HG03097 (cell line): Measurements from ENCODE around the gene SPDYC.
"Not testable (repeated sequence)": the region's sequence is repeated elsewhere in the genome, so short reads cannot be mapped to it uniquely, and the experiment has no call there.

ENCODE experiments used
- ATAC-seq: cut with Tn5 transposase; IDR thresholded peaks from one replicate; pipeline ENCODE4 v1.9.1; 2021; ENCODE audit not compliant: unreplicated experiment, low FRiP score

SPDYC gene

DNA sequence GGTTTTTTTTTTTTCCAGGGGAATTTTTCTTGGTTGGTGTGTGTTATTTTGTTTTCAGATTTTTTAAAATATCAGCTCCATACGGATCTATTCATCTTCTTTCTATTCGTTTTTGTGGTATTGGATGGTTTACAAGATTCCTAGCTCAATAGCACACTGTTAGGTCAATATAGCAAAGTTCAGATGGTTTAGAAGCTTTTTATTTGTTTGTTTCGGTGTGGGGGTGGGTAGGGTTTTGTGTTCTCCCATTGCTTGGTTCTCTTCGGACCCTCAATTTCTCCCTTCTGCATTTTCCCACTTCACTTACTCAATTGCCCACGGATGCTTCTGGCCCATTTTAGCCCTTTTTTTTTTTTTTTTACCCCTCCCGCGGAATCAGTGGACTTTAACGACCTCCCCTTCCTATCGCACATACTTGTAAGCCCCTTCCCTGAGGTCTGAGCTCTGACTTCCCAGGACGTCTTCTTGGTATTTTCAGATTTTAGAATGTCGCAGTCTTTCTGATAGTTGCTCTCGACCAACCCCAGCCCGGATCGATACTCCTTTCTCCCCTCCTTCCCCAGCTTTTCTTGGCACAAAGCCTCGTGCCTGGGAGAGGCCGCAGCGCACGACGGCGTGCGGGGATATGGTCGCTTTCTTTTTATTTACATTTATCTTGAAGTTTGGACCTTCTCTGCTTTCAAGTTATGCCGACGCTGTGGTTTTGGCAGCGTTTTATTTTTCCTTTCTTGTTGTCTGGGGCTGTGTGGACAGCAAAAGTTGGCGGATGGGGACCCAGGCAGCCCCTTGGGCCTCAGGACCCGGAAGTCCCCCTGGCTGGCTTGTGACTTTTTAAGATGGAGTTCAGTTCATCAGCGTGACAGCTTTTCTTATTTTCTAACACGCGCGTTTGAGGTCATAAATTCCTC is 4.4 kb upstream of the SPDYC start:
- no peak for ATAC-seq

DNA sequence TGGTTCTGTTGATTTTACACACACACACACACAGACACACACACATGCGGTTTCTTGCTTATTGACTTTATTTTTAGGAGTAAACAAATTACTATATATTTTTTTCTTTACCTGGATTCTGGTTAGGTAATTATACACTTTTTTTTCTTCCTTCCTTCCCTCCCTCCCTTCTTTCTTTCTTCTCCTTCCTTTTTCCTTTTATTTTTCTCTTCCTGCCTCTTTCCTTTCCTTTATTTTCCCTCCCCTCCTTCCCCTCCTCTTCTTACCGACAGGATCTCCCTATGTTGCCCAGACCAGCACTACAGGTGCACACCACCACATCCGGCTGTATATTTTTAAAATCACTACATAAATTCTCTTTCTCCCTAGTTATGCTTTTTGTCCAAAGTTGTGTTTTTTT is 3.1 kb upstream of the SPDYC start:
- no peak for ATAC-seq

DNA sequence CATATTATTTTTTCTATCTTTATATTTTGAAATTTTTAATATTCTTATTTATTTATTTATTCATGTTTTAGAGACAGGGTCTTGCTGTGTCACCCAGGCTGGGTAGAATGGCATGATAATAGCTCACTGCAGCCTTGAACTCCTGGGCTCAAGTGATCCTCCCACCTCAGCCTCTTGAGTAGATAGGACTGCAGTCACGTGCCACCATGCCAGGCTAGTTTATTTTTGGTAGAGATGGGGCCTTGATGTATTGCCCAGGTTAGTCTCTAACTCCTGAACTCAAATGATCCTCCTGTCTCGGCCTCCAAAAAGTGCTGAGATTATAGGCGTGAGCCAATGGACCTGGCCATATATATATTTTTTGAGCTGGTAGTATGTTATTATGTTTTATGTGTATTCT is 2.4 kb upstream of the SPDYC start:
- ATAC-seq, result no peak

DNA sequence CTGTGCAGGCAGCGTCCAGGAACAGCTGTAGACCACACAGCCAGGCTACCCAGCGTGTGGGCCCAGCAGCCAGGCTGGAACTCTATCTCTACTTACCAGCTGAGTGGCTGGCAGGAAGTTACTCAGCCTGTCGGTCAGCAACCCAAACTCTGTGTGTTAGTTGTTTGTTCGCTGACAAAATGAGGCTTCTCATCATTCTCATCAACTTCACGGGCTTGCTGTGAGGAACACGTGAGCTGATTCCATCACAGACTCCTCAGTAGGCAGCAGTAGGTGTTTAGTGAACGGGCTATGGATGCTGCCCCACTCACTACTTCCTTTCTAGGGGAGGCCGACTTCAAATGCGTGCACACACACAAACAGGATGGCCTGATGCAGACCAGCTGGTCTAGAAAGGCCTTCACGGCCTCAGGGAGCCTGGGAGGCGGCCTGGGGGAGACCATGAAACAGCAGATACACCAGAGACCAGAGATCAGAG is 830 bp upstream of the SPDYC start:
- no peak for ATAC-seq

DNA sequence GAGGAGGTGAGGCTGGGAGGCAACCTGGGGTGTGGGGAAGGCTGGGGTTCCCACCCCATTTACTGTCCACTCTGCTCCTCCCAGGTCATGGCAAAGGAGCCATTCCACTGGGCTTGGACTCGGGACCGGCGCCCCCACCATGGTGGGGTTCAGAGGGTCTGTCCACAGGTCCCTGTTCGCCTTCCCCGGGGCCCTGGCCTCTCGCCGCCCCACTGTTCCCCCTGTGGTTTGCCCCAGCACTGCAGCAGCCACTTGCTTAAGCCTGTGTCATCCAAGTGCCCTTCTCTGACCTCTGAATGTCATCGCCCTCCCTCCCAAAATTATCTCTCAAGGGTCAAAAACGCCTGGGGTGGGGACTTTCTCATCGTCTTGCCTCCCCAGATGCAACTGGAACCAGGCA is 2.6 kb downstream of the SPDYC start:
- no peak for ATAC-seq

DNA sequence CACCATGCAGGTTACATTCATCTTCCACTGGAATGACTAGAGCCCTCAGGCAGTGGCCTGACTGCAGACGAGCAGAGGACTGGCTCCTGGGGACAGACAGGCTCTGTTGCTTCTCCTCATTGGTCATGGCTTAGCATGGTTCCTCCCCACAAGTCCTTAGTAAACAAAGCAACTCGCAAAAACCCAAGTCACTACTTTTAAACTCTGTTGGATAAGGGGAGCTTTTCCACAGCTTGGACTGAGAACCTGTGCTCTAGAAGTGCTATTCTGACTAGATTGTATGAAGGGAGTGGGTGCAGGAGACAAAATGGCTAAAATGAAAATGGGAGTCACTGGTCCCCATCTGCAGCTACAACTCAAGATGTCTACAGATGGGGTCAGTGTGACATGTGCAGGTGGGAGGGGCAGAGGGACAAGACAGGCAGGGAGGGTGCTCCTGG is 4.6 kb downstream of the SPDYC start:
- not testable (repeated sequence) for ATAC-seq

DNA sequence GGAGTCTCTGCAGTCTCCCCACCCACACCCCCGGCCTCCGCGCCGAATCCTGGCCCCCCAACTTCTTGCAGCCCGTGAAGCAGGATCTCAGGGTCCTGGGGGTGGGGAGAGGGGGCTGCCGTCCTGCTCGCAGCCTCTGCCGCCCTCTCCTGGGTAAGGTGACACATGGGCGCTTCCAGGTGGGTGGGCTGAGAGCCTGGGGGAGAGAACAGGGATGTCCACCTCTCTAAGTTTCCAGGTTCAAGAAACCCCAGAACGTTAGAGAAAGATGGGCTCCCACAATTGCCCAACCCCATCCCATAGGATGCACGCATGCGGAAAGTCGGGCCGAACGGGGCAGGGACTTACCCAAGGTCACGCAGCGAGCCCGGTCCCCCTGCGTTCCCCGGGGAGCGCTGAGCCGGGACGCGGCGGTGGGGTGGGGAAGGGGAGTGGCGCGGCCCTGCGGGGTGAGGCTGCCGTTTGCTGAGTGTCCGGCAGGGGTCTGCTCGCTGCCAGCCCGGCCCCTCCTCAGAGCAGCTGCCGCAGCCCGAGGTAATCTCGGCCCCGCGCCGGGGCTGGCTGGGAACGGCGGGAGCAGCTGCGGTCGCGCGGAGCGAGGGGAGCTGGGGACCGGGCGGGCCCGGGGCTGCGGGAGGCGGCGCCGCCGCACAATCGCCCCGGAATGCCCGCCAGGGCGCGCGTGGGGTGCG is 11.0 kb downstream of the SPDYC start:
- no peak for ATAC-seq

DNA sequence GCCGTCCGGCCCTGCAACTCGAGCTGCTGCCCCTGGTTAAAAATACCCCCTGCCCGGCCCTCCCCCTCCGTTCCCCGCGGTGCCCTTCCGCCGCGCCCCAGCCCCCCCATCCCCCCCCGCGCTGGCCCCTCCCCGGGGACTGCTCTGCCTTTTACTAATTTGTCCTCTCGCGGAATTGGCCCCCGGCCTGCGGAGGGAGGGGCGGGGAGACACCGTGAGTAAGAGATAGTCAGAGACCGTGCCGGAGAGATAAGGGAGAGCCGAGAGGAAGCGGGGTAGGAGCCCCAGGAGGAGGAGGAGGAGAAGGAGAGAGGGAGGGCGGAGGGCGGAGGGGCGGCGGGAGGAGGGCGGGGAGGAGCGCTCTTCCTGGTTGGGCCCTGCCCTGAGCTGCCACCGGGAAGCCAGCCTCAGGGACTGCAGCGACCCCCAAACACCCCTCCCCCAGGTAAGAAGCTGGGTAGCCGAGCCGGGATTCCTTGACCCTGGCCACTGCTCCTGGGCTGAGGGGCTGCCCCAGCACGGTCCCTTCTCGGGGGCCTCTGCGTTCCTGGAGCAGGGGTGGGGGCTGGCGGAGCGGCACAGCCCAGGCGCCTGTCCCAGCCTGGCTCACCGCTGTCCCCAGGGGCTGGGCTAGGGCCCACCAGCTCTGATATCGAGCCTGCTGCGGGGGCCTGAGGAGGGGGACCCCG is 11.7 kb downstream of the SPDYC start, which contains the start of gene CAPN1:
Gene CAPN1, plus strand, starts transcription at position 360 of the 689 bp plus-strand sequence. CDS start 774 bp downstream, outside the sequence.
- no peak for ATAC-seq

DNA sequence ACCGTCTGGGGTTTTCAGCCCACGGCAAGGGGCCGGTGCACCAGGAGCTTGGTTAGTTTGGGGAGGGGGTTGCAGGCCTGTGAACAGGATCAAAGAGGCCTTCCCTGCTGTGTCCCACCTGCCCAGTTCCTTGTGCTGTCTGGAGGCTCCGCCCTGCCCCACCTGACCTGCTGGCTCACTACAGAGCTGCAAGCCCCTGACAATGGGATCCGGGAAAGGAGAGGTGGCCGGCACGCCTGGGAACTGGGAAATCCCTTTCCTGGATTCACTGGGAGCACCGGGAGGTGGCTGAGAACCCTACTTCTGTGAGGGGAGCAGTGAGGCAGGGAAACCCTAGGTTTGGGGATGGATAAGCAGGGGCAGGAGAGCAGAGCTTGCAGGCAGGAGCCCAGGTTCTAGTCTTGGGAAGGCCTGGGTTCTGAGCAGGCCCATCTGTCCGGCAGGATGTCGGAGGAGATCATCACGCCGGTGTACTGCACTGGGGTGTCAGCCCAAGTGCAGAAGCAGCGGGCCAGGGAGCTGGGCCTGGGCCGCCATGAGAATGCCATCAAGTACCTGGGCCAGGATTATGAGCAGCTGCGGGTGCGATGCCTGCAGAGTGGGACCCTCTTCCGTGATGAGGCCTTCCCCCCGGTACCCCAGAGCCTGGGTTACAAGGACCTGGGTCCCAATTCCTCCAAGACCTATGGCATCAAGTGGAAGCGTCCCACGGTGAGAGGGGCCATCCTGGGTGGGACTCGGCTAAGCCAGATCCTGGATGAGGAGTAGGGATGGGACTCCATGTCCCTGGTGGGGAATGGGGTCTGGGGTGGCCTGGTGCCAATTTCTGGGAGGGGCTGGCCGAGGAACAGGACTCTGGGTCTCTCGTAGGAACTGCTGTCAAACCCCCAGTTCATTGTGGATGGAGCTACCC is 12.5 kb downstream of the SPDYC start:
- ATAC-seq, result no peak

DNA sequence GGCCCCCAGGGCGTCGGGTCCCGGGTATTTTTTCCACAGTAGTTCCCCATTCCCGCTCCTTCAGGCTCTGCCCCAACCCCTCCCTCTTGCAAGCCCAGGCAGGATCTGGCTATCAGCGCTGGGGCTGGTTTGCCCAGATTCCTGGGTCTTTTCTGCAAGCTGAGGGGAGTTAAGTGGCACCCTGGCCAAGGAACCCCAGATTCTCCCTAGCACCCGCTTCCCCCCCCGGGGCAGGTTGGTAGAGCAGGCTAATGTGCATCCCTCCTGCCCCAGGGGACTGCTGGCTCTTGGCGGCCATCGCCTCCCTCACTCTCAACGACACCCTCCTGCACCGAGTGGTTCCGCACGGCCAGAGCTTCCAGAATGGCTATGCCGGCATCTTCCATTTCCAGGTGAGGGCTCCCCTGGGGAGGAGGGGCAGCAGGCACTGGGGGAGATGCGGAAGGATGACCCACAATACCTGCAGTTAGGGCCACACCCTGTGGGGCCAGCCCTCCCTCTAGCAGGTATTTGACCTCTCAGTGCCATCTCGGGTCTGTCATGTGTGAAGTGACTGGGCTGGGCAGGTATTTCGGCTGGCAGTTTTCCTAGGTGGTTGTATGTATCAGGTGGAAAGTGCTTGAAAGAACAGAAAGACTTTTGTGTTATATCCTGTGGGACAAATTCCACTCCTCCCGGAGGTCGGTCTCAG is 13.3 kb downstream of the SPDYC start:
- no peak for ATAC-seq

DNA sequence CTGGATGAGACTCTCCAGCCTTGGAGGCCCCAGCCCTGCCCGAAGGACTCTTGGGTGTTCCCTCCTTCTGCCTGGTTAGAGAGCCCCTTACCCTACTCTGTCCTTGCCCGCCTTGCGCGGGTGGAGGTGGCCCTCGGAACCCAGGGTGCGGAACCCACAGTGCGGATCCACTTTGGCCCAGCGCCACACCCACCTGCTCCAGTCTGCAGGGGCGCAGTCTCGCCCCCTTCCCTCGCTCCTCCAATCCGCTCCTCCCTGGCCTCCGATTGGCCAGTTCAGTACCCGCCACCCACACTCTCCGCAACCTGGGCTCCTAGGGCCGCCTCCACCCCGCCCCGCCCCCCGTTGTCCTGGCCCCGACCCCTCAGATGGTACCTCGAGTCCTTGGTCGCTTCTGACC is 14.1 kb downstream of the SPDYC start:
- ATAC-seq, result no peak

DNA sequence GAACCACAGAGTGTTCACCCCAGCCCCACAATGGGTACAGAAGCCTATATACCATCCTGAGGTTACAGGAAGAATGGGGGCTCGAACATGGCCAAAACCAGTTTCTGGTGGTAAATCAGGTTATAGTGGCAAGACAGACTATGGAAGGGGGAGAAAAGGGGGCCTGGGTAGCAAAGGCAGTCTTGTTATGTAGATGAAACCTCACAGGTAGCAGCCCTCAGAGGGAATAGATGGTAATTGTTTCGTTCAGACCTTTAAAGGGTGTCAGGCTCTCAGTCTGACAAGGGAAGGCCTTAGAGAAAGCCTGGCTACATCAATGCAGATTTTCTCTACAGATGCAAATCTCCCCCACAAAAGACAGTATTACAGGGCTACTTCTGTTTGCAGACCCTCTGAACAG is 15.1 kb downstream of the SPDYC start:
- no peak for ATAC-seq

DNA sequence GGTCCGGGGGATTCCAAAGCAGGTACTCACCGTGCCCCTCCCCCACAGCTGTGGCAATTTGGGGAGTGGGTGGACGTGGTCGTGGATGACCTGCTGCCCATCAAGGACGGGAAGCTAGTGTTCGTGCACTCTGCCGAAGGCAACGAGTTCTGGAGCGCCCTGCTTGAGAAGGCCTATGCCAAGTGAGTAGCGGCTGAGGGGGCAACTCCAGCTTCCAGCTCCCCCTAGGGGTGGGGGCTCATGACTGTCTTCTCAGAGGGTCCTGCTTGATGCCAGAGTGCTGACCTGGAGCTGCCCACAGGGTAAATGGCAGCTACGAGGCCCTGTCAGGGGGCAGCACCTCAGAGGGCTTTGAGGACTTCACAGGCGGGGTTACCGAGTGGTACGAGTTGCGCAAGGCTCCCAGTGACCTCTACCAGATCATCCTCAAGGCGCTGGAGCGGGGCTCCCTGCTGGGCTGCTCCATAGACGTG is 15.9 kb downstream of the SPDYC start:
- ATAC-seq, result no peak

DNA sequence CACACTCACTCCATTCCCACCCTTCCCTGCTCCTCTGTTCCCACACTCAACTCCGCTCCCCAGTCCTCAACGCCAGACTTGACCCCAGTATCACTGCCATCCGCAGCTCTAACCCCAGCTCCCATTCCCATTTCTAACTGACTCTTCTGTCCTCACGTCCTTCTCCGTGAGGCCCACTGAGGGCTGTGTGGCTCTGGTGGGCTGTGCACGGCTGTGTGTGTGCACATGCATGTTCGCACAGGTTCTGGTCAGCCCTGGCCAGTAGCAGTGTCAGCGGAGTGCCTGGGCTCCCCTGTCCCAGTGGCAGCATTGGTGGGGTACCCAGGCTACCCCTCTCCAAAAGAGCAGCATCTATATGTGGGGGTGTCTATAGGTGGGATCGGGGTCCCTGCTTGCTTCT is 16.7 kb downstream of the SPDYC start:
- ATAC-seq, result no peak

DNA sequence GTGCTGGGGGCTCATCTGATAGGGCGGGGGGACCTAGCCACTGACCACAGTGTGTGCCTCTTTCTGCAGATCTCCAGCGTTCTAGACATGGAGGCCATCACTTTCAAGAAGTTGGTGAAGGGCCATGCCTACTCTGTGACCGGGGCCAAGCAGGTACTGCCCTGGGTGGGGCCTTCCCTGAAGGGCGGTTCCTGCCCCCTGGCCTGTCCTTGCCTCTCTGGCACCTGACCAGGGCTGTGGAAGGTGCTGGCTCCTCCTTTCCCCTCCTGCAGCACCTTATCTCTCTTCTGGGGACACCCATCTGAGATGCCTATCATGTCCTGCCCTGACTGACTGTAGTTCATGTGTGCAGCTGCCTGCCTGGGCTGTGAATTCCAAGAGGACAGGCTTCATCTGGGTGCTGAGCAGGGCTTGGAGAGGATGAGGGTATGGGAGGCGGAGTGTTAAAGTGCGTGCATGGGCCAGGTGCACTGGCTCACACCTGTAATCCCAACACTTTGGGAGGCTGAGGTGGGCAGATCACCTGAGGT is 17.2 kb downstream of the SPDYC start:
- no peak for ATAC-seq

DNA sequence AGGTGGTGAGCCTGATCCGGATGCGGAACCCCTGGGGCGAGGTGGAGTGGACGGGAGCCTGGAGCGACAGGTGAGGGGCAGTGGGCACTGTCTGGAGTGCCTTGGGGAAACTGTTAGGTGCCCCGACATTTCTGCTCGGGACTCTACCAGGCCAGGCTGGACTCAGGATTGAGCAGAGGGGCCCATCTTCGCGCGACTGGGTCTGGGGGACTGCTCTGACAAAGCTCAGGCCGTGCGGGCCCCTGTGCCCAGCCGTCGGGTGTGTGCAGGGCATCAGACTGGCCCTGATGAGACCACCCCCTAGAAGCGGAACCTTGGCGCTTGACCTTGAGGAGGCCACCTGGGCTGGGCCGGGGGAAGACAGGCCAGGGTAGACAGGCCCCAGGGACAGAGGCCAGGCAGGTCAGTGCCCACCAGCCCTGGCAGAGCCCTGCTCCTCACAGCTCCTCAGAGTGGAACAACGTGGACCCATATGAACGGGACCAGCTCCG is 18.0 kb downstream of the SPDYC start:
- no peak for ATAC-seq

DNA sequence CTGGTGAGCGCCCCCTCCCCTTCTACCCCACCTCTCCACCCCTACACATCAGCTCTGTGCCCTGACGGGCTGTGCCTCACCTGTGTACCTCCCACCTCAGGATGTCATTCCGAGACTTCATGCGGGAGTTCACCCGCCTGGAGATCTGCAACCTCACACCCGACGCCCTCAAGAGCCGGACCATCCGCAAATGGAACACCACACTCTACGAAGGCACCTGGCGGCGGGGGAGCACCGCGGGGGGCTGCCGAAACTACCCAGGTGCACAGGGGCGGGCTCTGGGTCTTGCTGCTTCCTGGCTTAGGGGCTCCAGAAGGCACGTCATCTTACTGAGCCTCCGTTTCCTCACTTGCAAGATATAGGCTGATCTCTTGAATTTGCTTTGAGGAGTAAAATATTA is 18.5 kb downstream of the SPDYC start:
- ATAC-seq, result no peak

DNA sequence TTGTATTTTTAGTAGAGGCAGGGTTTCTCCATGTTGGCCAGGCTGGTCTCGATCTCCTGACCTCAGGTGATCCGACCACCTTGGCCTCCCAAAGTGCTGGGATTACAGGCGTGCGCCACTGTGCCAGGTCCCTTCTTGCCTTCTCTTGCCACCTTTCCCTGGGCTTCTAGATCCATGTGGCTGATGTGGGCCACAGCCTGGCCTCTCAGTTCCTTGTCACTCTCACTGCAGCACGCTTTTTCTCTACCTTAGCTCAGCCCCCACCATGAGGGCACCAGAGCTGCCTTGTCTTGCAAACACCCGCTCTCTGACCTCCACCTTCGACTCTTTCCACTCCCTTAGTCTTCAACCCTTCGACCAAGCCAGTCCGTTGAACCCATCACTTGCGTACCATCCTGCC is 19.2 kb downstream of the SPDYC start:
- ATAC-seq, result no peak

DNA sequence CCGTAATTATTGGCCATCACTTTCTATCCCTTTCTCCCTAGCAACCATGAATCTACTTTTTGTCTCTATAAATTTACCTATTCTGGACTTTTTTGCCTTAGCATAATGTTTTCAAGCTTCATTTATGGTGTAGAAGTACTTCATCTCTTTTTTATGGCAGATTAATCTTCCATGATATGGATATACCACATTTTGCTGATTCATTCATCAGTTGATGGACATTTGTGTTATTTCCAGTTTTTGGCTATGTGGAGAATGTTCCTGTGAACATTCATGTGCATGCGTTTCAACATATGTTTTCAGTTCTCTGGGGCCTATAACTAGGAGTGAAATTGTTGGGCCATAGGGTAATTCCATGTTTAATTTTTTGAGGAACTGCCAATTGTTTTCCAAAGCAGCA is 24.5 kb downstream of the SPDYC start:
- no peak for ATAC-seq
